PC-3 (cell line): ENCODE results near the gene BTBD17. TPM values are rescaled to one million over a fixed set of nuclear protein-coding genes. Genes with fewer than 3 reads are reported as not detected.

ENCODE experiments used
- ATAC-seq: fragments of 200-7000 bp; cut with Tn5 transposase; 2 replicates; pipeline ENCODE4 v1.9.1; 2020; ENCODE audit warnings: mild to moderate bottlenecking, moderate library complexity
- BruUV-seq: library from RNA; stranded (reverse); fragments of 400-500 nt; replicated peaks from 2 replicates; lab custom pipeline; 2021; lab: Mats Ljungman, UMichigan
- CTCF ChIA-PET: fragments of 300-600 bp; sonication (Branson Sonifier 250); formaldehyde crosslinking; loops from one replicate; lab custom pipeline; 2022; ENCODE audit warnings: antibody characterized with exemption; lab: Charles Lee
- POLR2A ChIA-PET: fragments of 300-600 bp; sonication (Branson Sonifier 250); formaldehyde crosslinking; loops from one replicate; lab custom pipeline; 2022; ENCODE audit warnings: antibody characterized with exemption; ENCODE audit not compliant: unreplicated experiment; lab: Charles Lee
- DNase-seq: peaks from one replicate; pipeline ENCODE4 v3.0.0-alpha.2; 2015
- H2AFZ ChIP-seq: fragments of 300-600 bp; sonication (generic); 2 replicates; pipeline ENCODE4 v1.6.0; 2016; ENCODE audit warnings: antibody characterized with exemption, low read length
- H3F3A ChIP-seq: fragments of 300-600 bp; sonication (generic); one replicate; pipeline ENCODE4 v1.6.0; 2017; ENCODE audit warnings: antibody characterized with exemption, low read length, control low read depth, mild to moderate bottlenecking; ENCODE audit not compliant: unreplicated experiment
- H3K27ac ChIP-seq: fragments of 300-600 bp; sonication (generic); 2 replicates; pipeline ENCODE4 v1.5.1; 2016; ENCODE audit warnings: mild to moderate bottlenecking, low read length
- H3K27me3 ChIP-seq: fragments of 300-600 bp; sonication (generic); 2 replicates; pipeline ENCODE4 v1.6.1; 2016; ENCODE audit warnings: low read length, mixed read lengths
- H3K36me3 ChIP-seq: fragments of 300-600 bp; sonication (generic); 2 replicates; pipeline ENCODE4 v1.6.1; 2016; ENCODE audit warnings: low read depth, mixed run types, low read length, mixed read lengths
- H3K4me1 ChIP-seq: fragments of 300-600 bp; sonication (generic); 2 replicates; pipeline ENCODE4 v1.5.1; 2016; ENCODE audit warnings: low read length; ENCODE audit not compliant: insufficient read depth
- H3K4me2 ChIP-seq: fragments of 300-600 bp; sonication (generic); 2 replicates; pipeline ENCODE4 v1.6.0; 2016; ENCODE audit warnings: low read length
- H3K4me3 ChIP-seq: fragments of 300-600 bp; sonication (generic); 2 replicates; pipeline ENCODE4 v1.5.1; 2016; ENCODE audit warnings: mild to moderate bottlenecking, low read length, mixed read lengths
- H3K79me2 ChIP-seq: fragments of 300-600 bp; sonication (generic); 2 replicates; pipeline ENCODE4 v1.6.1; 2017; ENCODE audit warnings: low read length, mixed read lengths
- H3K9ac ChIP-seq: fragments of 300-600 bp; sonication (generic); 2 replicates; pipeline ENCODE4 v1.6.0; 2016; ENCODE audit warnings: mild to moderate bottlenecking, low read length
- H3K9me2 ChIP-seq: fragments of 300-600 bp; sonication (generic); replicated peaks from 2 replicates; pipeline ENCODE4 v1.6.1; 2016; ENCODE audit warnings: mixed run types, low read length, mixed read lengths
- H3K9me3 ChIP-seq: fragments of 300-600 bp; sonication (generic); 2 replicates; pipeline ENCODE4 v1.6.1; 2016; ENCODE audit warnings: low read length, mixed read lengths
- H4K20me1 ChIP-seq: fragments of 300-600 bp; sonication (generic); 2 replicates; pipeline ENCODE4 v1.6.1; 2016; ENCODE audit warnings: low read length, mixed read lengths
- EZH2 ChIP-seq: fragments of 300-600 bp; sonication (generic); IDR thresholded peaks from one replicate; pipeline ENCODE4 v1.6.1; 2017; ENCODE audit warnings: antibody characterized with exemption, mild to moderate bottlenecking, low read length; ENCODE audit not compliant: unreplicated experiment
- EZH2phosphoT487 ChIP-seq: fragments of 300-600 bp; sonication (generic); IDR thresholded peaks from 2 replicates; pipeline ENCODE4 v1.6.1; 2018; ENCODE audit warnings: mild to moderate bottlenecking, antibody characterized with exemption, low read length, borderline replicate concordance
- intact Hi-C: fragments of 100-400 bp; cut with micrococcal nuclease; formaldehyde crosslinking; loops from 2 replicates; pipeline ENCODE4 v1.9.0; 2023
- total RNA-seq: library from RNA; depleted of rRNA; stranded (reverse); fragments of >200 nt; gene quantifications from 2 replicates; pipeline ENCODE4 v1.2.3, GENCODE V29; 2014
- TF ChIP-seq, protein P1 (sequence below): fragments of 300-600 bp; sonication (generic); conservative IDR thresholded peaks from 2 replicates; pipeline ENCODE4 v1.5.1; 2017; ENCODE audit warnings: antibody characterized with exemption, low read depth, mild to moderate bottlenecking, low read length

Gene BTBD17
- total RNA-seq, 1 experiment from 2014 or later, result not detected

DNA sequence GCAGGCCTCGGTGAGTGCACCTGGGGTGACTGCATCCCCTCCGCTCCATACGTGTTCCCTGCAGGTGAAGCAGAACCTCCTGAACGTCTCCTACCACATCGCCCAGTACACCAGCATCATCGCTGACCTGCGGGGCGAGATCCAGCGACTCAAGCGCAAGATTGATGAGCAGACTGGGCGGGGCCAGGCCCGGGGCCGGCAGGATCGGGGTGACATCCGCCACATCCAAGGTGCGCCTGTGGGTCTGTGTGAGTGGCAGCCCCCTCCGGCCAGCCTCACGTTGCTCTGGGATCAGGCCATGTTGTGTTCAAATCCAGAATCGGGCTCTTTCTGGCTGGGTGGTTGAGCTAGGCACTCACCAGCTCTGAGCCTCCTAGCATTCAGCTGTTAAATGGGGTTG lies 12.5 kb downstream of the BTBD17 start:
- ATAC-seq (no peak), DNase-seq (no peak)
- intact Hi-C loops, result no loop called here
- Histone ChIP-seq H4K20me1 (no peaks in the 10 kb centered on the region), H3K4me2 (no peak overlapping the region), H3K27ac (no peak overlapping the region), H3K36me3 (no peaks in the 10 kb centered on the region), H3K9ac (no peak overlapping the region), H3K9me2 (no peaks in the 10 kb centered on the region), H3K9me3 (no peaks in the 10 kb centered on the region), H3F3A (no peaks in the 10 kb centered on the region), H2AFZ (no peak overlapping the region), H3K79me2 (no peaks in the 10 kb centered on the region), H3K4me1 (peaks cover 5% of the 10 kb centered on the region; the same call in 1 of the 2 replicates), H3K27me3 (peaks cover 63% of the 10 kb centered on the region), H3K4me3 (no peak overlapping the region)
- TF ChIP-seq EZH2 (no peak), EZH2phosphoT487 (no peak)
- TF ChIP-seq, protein P1, sequence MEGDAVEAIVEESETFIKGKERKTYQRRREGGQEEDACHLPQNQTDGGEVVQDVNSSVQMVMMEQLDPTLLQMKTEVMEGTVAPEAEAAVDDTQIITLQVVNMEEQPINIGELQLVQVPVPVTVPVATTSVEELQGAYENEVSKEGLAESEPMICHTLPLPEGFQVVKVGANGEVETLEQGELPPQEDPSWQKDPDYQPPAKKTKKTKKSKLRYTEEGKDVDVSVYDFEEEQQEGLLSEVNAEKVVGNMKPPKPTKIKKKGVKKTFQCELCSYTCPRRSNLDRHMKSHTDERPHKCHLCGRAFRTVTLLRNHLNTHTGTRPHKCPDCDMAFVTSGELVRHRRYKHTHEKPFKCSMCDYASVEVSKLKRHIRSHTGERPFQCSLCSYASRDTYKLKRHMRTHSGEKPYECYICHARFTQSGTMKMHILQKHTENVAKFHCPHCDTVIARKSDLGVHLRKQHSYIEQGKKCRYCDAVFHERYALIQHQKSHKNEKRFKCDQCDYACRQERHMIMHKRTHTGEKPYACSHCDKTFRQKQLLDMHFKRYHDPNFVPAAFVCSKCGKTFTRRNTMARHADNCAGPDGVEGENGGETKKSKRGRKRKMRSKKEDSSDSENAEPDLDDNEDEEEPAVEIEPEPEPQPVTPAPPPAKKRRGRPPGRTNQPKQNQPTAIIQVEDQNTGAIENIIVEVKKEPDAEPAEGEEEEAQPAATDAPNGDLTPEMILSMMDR, result no peak
- CTCF ChIA-PET, result no interaction called here
- POLR2A ChIA-PET, result no interaction called here
- no TSS peak for BruUV-seq

DNA sequence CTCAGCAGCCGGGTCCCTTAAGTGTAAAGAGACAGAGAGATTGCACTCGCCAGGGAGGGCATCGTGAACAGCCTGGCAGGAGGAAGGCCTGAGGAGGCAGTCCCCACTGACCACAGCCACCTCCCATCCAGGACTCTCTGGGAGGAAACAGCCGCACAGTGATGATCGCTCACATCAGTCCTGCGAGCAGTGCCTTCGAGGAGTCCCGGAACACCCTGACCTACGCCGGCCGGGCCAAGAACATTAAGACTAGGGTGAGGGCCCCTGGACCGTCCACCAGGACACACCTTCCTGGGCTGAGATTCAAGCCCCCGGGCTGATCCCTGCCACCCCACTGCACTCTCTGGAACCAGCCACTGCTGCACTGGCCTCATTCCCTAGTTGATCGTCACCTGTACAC lies 14.0 kb downstream of the BTBD17 start:
- intact Hi-C loops, result no loop called here
- Histone ChIP-seq H3K4me3 (no peak overlapping the region), H3K9ac (no peak overlapping the region), H3K79me2 (no peaks in the 10 kb centered on the region), H3K27ac (no peak overlapping the region), H3K4me1 (peaks cover 5% of the 10 kb centered on the region; the same call in 1 of the 2 replicates), H3K9me3 (no peaks in the 10 kb centered on the region), H3K36me3 (no peaks in the 10 kb centered on the region), H3F3A (no peaks in the 10 kb centered on the region), H3K27me3 (peaks cover 48% of the 10 kb centered on the region), H3K9me2 (no peaks in the 10 kb centered on the region), H4K20me1 (no peaks in the 10 kb centered on the region), H2AFZ (no peak overlapping the region), H3K4me2 (no peak overlapping the region)
- ChIA-PET POLR2A (no interaction called here), CTCF (no interaction called here)
- TF ChIP-seq EZH2phosphoT487 (no peak), EZH2 (no peak)
- TF ChIP-seq, protein P1, result no peak
- ATAC-seq, result no peak
- BruUV-seq, result no TSS peak
- no peak for DNase-seq

DNA sequence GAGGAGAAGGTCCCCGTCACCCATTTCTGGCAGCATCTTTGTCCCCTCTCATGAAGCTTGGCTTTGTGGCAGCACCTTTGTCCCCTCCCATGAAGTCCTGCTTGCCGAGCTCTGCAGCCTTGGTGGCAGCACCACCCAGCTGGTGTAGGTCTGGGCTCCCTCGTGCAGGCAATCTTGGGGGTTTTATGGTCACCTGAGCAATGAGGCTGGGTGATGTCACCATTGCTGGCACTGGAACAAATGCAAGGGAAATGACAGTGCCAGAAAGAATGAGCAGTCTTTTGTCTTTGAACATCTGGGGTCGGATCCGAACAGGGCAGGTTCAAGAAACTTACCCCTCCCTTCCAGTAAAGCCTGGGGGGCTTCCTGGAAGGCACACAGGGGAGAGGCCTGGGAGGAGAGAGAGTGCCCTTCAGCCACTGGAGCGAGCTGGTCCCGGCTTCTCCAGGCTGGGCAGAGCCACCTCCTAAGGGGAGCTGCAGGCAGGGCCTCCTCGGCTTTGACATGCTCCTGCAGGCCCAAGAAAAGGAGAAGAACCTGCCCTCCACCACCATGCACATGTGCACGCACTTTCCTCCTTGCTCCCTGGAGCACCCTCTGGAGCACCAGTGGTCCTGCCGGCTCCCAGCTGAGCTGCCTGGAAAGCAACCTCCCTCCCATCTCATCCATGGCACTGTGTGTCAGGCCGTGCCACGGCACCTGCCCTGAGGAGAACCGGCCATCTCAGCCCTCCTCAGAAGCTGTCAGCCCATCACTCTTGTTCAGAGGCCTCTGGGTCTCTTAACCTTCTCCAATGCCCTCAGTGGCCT lies 16.0 kb downstream of the BTBD17 start:
- Histone ChIP-seq H3K9me3 (no peaks in the 10 kb centered on the region), H3K27ac (no peak overlapping the region), H3K27me3 (peaks cover 30% of the 10 kb centered on the region), H3K9me2 (no peaks in the 10 kb centered on the region), H3K36me3 (no peaks in the 10 kb centered on the region), H3F3A (no peaks in the 10 kb centered on the region), H2AFZ (no peak overlapping the region), H3K4me2 (no peak overlapping the region), H4K20me1 (no peaks in the 10 kb centered on the region), H3K79me2 (no peaks in the 10 kb centered on the region), H3K4me1 (peaks cover 5% of the 10 kb centered on the region; the same call in 1 of the 2 replicates), H3K9ac (no peak overlapping the region), H3K4me3 (no peak overlapping the region)
- intact Hi-C loops, result no loop called here
- TF ChIP-seq, protein P1, result no peak
- TF ChIP-seq EZH2 (no peak), EZH2phosphoT487 (no peak)
- ATAC-seq (0 out of 2 replicates have a peak, but pooled peaks have one; percentile 9), DNase-seq (peak; percentile 48)
- ChIA-PET POLR2A (no interaction called here), CTCF (interaction anchor here (1.5 kb wide), 1 partner anchor 16 kb away, joined by 3 read pairs; the partner anchor contains the start of gene BTBD17)
- BruUV-seq, result no TSS peak
